ENCODE results near the gene MICAL3. TPM values are rescaled to one million over a fixed set of nuclear protein-coding genes. Genes with fewer than 3 reads are reported as not detected.
A peak's percentile ranks its signal among the peaks of the same experiment; 100 is the strongest.

The MICAL3 gene
- total and polyA plus RNA-seq, 2 donors: 2.7 to 4.0 TPM

DNA sequence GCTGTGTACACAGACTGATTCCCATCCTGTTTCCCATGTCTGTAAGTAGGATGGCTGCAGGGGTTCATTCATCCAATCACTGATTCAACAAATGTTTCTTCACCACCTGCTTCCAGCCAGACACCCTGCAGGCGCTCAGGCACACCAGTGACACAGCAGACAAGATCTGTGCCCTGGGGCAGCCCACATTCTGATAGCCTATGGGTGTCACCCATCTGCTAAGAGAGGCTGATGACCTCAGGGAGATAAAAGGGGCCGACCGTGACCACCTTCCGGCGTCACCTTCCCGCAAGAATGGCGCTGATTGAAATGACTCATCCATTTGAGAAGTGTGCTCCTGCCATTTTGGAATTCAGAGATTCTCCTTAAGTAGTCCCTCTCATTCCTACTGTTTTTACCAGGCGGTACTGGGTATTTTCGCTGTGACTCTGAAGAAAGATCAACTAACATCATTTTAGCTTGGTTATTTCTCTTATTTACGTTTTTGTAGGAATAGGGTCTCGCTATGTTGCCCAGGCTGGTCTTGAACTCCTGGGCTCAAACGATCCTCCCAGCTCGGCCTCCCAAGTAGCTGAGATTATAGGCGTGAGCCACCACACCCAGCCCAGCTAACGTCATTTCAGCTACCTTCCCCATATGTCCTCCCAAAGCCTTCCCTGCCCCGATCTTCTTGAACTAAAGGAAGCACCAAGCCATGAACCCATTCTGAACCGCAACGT is 176.8 kb downstream of the MICAL3 start:
- H3K4me3 ChIP-seq (ENCODE audit: low read length in 2 of 2): no peak overlapping the region
- 98% methylated on average over 18 of the region's 18 CpGs for WGBS
- H3K4me1 ChIP-seq (ENCODE audit: control insufficient read depth in 2 of 2, insufficient read depth in 2 of 2, low read length in 2 of 2): peaks cover 0 to 19% of the 10 kb centered on the region in 2 donors
- no peaks in the 10 kb centered on the region for H3K27me3 ChIP-seq (ENCODE audit: control insufficient read depth in 2 of 2, insufficient read depth in 1 of 2, low read length in 1 of 2)
- no peaks in the 10 kb centered on the region for H3K36me3 ChIP-seq (ENCODE audit: control insufficient read depth in 2 of 2, insufficient read depth in 2 of 2, low read length in 1 of 2)
- H3K27ac ChIP-seq (ENCODE audit: low read depth in 1 of 2, low read length in 1 of 2): peak overlapping the region; percentile 15 to 76
- H3K9me3 ChIP-seq (ENCODE audit: control insufficient read depth in 2 of 2, insufficient read depth in 1 of 2, low read length in 1 of 2): no peaks in the 10 kb centered on the region
- no peak for DNase-seq (ENCODE audit: low read depth in 6 of 9, low spot score in 9 of 9)

DNA sequence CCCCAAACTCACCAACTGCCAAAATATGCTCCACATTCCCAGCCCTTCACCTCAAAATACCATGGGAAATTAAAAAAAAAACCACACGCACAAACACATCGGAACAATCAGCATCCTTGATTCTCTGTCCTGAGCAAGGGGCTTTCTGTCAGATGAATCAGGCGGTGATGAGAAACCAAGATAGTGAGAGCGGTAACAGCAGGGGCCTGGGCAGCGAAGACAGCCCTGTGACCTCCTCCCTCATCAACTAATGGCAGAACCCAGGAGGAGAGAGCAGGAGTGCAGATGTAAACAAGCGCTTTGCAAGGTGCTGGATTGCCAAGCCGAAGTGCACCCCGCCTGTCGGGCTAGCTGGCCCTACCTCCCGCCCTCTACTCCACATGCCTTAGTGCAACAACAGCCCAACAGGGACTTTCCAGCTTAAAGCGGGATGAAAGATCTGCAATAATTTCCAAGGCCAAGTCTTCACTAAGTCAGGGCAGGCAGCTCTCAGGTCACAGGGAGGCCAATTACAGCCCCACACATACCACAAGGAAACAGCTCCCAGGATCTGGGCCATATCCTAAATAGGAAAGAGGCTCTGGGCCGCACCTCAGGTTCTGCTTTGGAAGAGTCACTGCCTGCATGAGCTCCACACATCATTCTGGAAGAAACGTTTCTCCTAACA is 177.9 kb downstream of the MICAL3 start:
- DNase-seq (ENCODE audit: low read depth in 6 of 9, low spot score in 9 of 9): peak in 1 of 9 donors; percentile 15
- H3K4me1 ChIP-seq (ENCODE audit: control insufficient read depth in 2 of 2, insufficient read depth in 2 of 2, low read length in 2 of 2): peaks cover 0 to 27% of the 10 kb centered on the region in 2 donors
- H3K4me3 ChIP-seq (ENCODE audit: low read length in 2 of 2): no peak overlapping the region
- H3K27ac ChIP-seq (ENCODE audit: low read depth in 1 of 2, low read length in 1 of 2): peak overlapping the region; percentile 10 to 76
- no peaks in the 10 kb centered on the region for H3K36me3 ChIP-seq (ENCODE audit: control insufficient read depth in 2 of 2, insufficient read depth in 2 of 2, low read length in 1 of 2)
- no peaks in the 10 kb centered on the region for H3K9me3 ChIP-seq (ENCODE audit: control insufficient read depth in 2 of 2, insufficient read depth in 1 of 2, low read length in 1 of 2)
- 92% methylated on average over 13 of the region's 13 CpGs for WGBS
- H3K27me3 ChIP-seq (ENCODE audit: control insufficient read depth in 2 of 2, insufficient read depth in 1 of 2, low read length in 1 of 2): no peaks in the 10 kb centered on the region

DNA sequence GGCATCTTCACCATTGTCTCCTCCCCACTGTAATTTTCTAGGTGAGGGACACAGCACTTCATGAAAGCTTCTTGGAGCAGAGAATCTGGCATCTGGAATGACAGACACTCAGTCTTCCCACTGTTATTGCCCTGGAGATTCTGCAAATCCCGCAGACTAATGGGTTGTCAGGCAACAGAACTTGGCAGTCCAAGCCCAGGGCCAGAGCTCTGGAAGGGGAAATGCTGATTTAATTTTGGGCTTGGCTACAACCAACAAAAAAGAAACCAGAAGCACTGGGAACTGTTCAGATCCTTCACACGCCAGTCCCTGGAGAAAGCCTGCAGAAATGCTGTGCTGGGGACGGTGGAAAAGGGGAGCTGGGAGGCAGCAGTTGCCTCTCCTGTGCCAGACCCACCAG is 178.6 kb downstream of the MICAL3 start:
- Histone ChIP-seq H3K4me3 (ENCODE audit: low read length in 2 of 2) (no peak overlapping the region), H3K36me3 (ENCODE audit: control insufficient read depth in 2 of 2, insufficient read depth in 2 of 2, low read length in 1 of 2) (no peaks in the 10 kb centered on the region), H3K9me3 (ENCODE audit: control insufficient read depth in 2 of 2, insufficient read depth in 1 of 2, low read length in 1 of 2) (no peaks in the 10 kb centered on the region), H3K27ac (ENCODE audit: low read depth in 1 of 2, low read length in 1 of 2) (peak overlapping the region in 1 of 2 donors; percentile 76), H3K4me1 (ENCODE audit: control insufficient read depth in 2 of 2, insufficient read depth in 2 of 2, low read length in 2 of 2) (peaks cover 0 to 27% of the 10 kb centered on the region in 2 donors), H3K27me3 (ENCODE audit: control insufficient read depth in 2 of 2, insufficient read depth in 1 of 2, low read length in 1 of 2) (no peaks in the 10 kb centered on the region)
- DNase-seq (ENCODE audit: low read depth in 6 of 9, low spot score in 9 of 9): no peak
- 93% methylated on average over 3 of the region's 3 CpGs for WGBS

DNA sequence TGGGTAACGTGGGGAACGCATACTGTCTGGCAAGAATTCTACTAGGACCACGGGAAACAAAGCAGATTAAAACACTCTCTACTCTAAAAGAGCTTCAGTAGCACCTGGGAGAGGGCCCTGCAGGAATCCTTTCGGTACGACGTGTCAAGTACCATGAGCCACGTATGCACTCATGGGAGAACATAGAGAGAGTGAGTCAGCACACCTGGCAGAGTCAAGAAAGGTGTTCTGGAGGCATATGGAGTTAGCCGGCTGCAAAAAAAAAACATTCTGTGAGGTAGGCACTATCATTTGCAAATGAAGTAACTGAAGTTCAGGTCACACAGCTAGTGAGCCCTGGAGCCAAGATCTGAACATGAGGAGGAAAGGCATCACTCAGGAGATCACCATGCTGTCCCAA is 179.0 kb downstream of the MICAL3 start:
- H3K9me3 ChIP-seq (ENCODE audit: control insufficient read depth in 2 of 2, insufficient read depth in 1 of 2, low read length in 1 of 2): no peaks in the 10 kb centered on the region
- H3K27ac ChIP-seq (ENCODE audit: low read depth in 1 of 2, low read length in 1 of 2): peak overlapping the region; percentile 36 to 38
- WGBS: 96% methylated on average over 8 of the region's 8 CpGs

DNA sequence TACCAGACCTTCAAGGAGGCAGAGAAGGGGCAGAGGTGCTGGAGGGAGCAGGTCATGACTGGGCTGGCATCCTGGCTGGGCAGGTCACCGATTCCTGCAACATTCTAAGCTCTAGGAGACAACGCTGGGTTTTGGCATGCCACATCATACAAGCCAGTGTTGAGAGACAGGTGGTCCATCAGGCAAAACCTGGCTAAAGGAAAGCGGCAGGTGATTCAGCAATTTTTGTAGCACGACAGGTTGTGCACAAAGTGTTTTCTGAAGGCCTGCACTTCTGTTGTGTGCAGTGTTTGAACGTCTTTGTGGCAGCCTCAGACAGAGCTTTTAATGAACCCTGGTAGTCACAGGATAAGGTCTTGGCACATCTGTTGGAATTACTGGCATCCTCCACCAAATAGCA is 180.2 kb downstream of the MICAL3 start:
- no peak overlapping the region for H3K4me3 ChIP-seq (ENCODE audit: low read length in 2 of 2)
- peaks cover 0 to 27% of the 10 kb centered on the region in 2 donors for H3K4me1 ChIP-seq (ENCODE audit: control insufficient read depth in 2 of 2, insufficient read depth in 2 of 2, low read length in 2 of 2)
- H3K9me3 ChIP-seq (ENCODE audit: control insufficient read depth in 2 of 2, insufficient read depth in 1 of 2, low read length in 1 of 2): no peaks in the 10 kb centered on the region
- H3K36me3 ChIP-seq (ENCODE audit: control insufficient read depth in 2 of 2, insufficient read depth in 2 of 2, low read length in 1 of 2): no peaks in the 10 kb centered on the region
- no peaks in the 10 kb centered on the region for H3K27me3 ChIP-seq (ENCODE audit: control insufficient read depth in 2 of 2, insufficient read depth in 1 of 2, low read length in 1 of 2)
- 96% methylated on average over 5 of the region's 5 CpGs for WGBS
- no peak for DNase-seq (ENCODE audit: low read depth in 6 of 9, low spot score in 9 of 9)
- no peak overlapping the region for H3K27ac ChIP-seq (ENCODE audit: low read depth in 1 of 2, low read length in 1 of 2)

More for the DNA sequence above, 179.0 kb downstream of the MICAL3 start:
- no peak for DNase-seq (ENCODE audit: low read depth in 6 of 9, low spot score in 9 of 9)
- H3K36me3 ChIP-seq (ENCODE audit: control insufficient read depth in 2 of 2, insufficient read depth in 2 of 2, low read length in 1 of 2): no peaks in the 10 kb centered on the region
- no peak overlapping the region for H3K4me3 ChIP-seq (ENCODE audit: low read length in 2 of 2)
- peaks cover 0 to 27% of the 10 kb centered on the region in 2 donors for H3K4me1 ChIP-seq (ENCODE audit: control insufficient read depth in 2 of 2, insufficient read depth in 2 of 2, low read length in 2 of 2)
- no peaks in the 10 kb centered on the region for H3K27me3 ChIP-seq (ENCODE audit: control insufficient read depth in 2 of 2, insufficient read depth in 1 of 2, low read length in 1 of 2)

DNA sequence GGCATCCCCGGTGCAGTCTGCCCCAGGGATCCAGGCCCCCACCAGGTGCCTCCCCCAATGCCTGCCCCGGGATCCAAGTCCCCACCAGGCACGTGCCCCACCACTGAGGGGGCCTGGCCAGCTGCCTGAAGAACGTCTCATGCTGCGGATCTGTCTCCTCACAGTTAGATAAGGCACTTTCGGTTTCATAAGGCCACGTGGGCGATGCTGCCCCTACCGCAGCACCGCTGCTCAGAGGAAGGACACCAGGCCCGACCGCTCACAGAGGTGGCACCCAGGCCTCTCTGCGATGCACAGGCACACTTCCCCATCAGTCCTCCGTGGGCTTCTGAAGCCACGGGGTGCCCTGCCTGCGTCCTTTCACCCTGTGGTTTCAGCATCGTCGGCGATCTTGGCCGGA is 182.0 kb downstream of the MICAL3 start:
- no peak overlapping the region for H3K27ac ChIP-seq (ENCODE audit: low read depth in 1 of 2, low read length in 1 of 2)
- no peaks in the 10 kb centered on the region for H3K9me3 ChIP-seq (ENCODE audit: control insufficient read depth in 2 of 2, insufficient read depth in 1 of 2, low read length in 1 of 2)
- H3K36me3 ChIP-seq (ENCODE audit: control insufficient read depth in 2 of 2, insufficient read depth in 2 of 2, low read length in 1 of 2): no peaks in the 10 kb centered on the region
- H3K4me1 ChIP-seq (ENCODE audit: control insufficient read depth in 2 of 2, insufficient read depth in 2 of 2, low read length in 2 of 2): peaks cover 0 to 26% of the 10 kb centered on the region in 2 donors
- 55% methylated on average over 20 of the region's 20 CpGs for WGBS
- H3K27me3 ChIP-seq (ENCODE audit: control insufficient read depth in 2 of 2, insufficient read depth in 1 of 2, low read length in 1 of 2): no peaks in the 10 kb centered on the region
- no peak overlapping the region for H3K4me3 ChIP-seq (ENCODE audit: low read length in 2 of 2)
- DNase-seq (ENCODE audit: low read depth in 6 of 9, low spot score in 9 of 9): peak in 5 of 9 donors; percentile 5 to 51 (median 32)

DNA sequence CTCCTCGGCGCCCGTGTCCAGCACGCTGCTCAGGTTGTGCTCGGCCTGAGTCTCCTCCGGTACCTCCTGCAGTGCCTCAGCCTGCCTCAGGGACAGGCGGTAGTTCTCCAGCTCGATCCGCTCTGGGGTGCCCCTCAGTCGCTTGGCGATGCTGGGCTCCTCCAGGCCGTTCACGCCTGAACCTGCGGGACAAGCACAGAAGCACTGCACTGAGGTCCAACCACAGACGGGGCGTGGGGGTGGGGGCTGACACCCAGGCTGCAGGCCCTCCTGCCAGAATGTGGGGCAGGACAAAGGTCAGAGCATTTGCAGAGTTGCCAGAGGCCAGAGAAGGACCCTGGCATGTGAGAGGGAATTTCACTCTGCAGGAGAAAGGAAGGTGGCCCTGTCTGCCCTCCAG is 182.5 kb downstream of the MICAL3 start:
- H3K36me3 ChIP-seq (ENCODE audit: control insufficient read depth in 2 of 2, insufficient read depth in 2 of 2, low read length in 1 of 2): no peaks in the 10 kb centered on the region
- no peaks in the 10 kb centered on the region for H3K9me3 ChIP-seq (ENCODE audit: control insufficient read depth in 2 of 2, insufficient read depth in 1 of 2, low read length in 1 of 2)
- H3K4me3 ChIP-seq (ENCODE audit: low read length in 2 of 2): no peak overlapping the region
- DNase-seq (ENCODE audit: low read depth in 6 of 9, low spot score in 9 of 9): no peak
- no peaks in the 10 kb centered on the region for H3K27me3 ChIP-seq (ENCODE audit: control insufficient read depth in 2 of 2, insufficient read depth in 1 of 2, low read length in 1 of 2)
- WGBS: 97% methylated on average over 16 of the region's 16 CpGs
- no peak overlapping the region for H3K27ac ChIP-seq (ENCODE audit: low read depth in 1 of 2, low read length in 1 of 2)
- peaks cover 0 to 21% of the 10 kb centered on the region in 2 donors for H3K4me1 ChIP-seq (ENCODE audit: control insufficient read depth in 2 of 2, insufficient read depth in 2 of 2, low read length in 2 of 2)

DNA sequence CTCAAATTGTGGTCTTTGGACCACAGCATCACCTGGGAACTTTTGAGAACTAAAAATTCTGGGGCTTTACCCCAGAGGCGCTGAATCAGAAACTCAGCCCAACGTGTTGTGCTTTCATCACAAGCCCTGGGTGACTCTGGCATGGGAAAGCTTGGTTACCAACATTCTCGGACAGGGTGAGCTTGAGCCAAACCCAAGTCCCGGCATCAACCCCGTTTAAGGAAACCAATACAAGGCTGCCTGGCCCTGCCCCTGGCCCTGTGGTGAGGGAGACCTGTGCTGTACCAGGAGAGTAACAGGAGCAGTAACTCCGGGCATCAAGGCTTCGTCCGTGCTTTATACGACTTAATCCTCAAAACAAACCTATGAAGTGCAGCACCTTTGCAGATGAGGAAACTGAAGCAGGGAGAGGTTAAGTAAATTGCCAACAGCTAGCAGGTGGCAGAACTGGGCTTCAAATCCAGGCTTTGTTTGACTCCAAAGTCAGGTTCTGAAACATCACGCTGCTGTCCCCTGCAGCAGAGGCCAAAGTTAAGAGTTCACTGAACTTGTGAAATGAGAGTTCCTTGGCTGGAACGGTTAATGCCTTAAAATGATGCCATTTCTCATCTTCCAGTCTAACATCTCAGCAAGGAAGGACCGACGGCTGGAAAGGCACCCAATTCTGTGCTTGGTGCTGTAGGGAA is 186.0 kb downstream of the MICAL3 start:
- no peak for DNase-seq (ENCODE audit: low read depth in 6 of 9, low spot score in 9 of 9)
- Histone ChIP-seq H3K27me3 (ENCODE audit: control insufficient read depth in 2 of 2, insufficient read depth in 1 of 2, low read length in 1 of 2) (no peaks in the 10 kb centered on the region), H3K9me3 (ENCODE audit: control insufficient read depth in 2 of 2, insufficient read depth in 1 of 2, low read length in 1 of 2) (no peaks in the 10 kb centered on the region), H3K36me3 (ENCODE audit: control insufficient read depth in 2 of 2, insufficient read depth in 2 of 2, low read length in 1 of 2) (no peaks in the 10 kb centered on the region), H3K27ac (ENCODE audit: low read depth in 1 of 2, low read length in 1 of 2) (no peak overlapping the region), H3K4me3 (ENCODE audit: low read length in 2 of 2) (no peak overlapping the region), H3K4me1 (ENCODE audit: control insufficient read depth in 2 of 2, insufficient read depth in 2 of 2, low read length in 2 of 2) (peaks cover 0 to 14% of the 10 kb centered on the region in 2 donors)
- 97% methylated on average over 13 of the region's 13 CpGs for WGBS
